Measurements from ENCODE around the gene MFN1.
"Not testable (repeated sequence)": the region's sequence is repeated elsewhere in the genome, so short reads cannot be mapped to it uniquely, and the experiment has no call there.

Gene MFN1

DNA sequence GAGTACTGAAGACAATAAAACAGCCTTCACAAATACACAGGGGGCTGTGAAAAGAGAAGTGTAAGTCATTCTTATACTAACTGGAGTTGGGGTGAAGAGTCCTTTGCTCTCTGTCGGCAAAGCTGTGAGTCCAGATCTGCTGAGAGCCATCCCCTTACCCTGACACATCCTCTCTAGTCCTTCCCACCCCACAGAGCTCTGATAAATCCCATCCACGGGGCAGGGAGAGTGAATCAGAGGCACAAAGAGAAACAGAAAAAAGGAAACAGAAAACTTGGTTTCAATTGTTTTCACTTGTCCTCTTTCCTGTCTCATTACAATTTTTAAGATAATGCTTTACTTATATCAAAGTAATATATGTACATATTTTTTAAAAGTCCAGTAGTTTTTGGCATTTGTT, 42.9 kb upstream of the MFN1 start:
- no peak for DNase-seq (ENCODE audit: low read depth in 1 of 2, low spot score in 1 of 2)
- TF ChIP-seq, protein P1, sequence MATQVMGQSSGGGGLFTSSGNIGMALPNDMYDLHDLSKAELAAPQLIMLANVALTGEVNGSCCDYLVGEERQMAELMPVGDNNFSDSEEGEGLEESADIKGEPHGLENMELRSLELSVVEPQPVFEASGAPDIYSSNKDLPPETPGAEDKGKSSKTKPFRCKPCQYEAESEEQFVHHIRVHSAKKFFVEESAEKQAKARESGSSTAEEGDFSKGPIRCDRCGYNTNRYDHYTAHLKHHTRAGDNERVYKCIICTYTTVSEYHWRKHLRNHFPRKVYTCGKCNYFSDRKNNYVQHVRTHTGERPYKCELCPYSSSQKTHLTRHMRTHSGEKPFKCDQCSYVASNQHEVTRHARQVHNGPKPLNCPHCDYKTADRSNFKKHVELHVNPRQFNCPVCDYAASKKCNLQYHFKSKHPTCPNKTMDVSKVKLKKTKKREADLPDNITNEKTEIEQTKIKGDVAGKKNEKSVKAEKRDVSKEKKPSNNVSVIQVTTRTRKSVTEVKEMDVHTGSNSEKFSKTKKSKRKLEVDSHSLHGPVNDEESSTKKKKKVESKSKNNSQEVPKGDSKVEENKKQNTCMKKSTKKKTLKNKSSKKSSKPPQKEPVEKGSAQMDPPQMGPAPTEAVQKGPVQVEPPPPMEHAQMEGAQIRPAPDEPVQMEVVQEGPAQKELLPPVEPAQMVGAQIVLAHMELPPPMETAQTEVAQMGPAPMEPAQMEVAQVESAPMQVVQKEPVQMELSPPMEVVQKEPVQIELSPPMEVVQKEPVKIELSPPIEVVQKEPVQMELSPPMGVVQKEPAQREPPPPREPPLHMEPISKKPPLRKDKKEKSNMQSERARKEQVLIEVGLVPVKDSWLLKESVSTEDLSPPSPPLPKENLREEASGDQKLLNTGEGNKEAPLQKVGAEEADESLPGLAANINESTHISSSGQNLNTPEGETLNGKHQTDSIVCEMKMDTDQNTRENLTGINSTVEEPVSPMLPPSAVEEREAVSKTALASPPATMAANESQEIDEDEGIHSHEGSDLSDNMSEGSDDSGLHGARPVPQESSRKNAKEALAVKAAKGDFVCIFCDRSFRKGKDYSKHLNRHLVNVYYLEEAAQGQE (IDR thresholded peaks at IDR 0.05; ENCODE audit: insufficient replicate concordance, low read depth): no peak
- TF ChIP-seq GABPA (IDR thresholded peaks at IDR 0.05; ENCODE audit: low read depth): no peak
- TF ChIP-seq SPI1 (IDR thresholded peaks at IDR 0.05; ENCODE audit: borderline replicate concordance, low read depth): no peak
- no peak for TF ChIP-seq CTCF (IDR thresholded peaks at IDR 0.05; ENCODE audit: insufficient read depth, low read length)
- TF ChIP-seq POLR2AphosphoS5 (IDR thresholded peaks at IDR 0.05; ENCODE audit: low read depth): no peak
- H3K27ac ChIP-seq (replicated peaks): no peak overlapping the region
- no peak overlapping the region for H3K4me3 ChIP-seq (replicated peaks; ENCODE audit: insufficient read depth, low read length)
- no peaks in the 10 kb centered on the region for H3K27me3 ChIP-seq (ENCODE audit: insufficient read depth, poor library complexity, severe bottlenecking)

DNA sequence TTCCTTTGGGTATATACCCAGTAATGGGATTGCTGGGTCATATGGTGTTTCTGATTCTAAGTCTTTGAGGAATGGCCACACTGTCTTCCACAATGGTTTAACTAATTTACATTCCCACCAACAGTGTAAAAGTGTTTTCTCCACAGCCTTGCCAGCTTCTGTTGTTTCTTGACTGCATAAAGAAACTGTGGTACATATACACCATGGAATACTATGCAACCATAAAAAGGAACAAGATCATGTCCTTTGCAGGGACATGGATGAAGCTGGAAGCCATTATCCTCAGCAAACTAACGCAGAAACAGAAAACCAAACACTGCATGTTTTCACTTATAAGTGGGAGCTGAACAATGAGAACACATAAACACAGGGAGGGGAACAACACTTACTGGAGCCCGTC, 40.1 kb upstream of the MFN1 start:
- not testable (repeated sequence) for H3K27me3 ChIP-seq (ENCODE audit: insufficient read depth, poor library complexity, severe bottlenecking); H3K27ac ChIP-seq (replicated peaks); H3K4me3 ChIP-seq (replicated peaks; ENCODE audit: insufficient read depth, low read length); DNase-seq (ENCODE audit: low read depth in 1 of 2, low spot score in 1 of 2)

DNA sequence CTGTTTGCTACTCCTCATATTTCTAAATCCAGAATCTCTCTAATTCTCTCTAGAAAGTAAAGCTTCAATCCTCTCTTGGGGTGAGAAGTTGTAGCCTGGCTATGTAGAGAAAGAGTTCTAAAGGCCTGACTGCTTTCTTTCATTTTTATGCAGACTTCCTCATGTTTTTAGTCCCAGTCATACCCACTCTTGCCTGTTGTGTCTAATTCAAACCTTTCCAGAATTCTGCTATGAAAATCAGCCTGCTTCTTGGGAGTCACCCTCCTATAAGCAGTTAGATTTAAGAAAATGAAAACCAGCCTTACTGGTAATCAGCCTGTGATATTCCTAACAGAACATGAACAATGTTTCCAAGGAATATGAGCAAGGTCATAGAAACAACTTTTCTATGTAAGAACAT, 39.5 kb upstream of the MFN1 start:
- DNase-seq (ENCODE audit: low read depth in 1 of 2, low spot score in 1 of 2): no peak
- TF ChIP-seq POLR2AphosphoS5 (IDR thresholded peaks at IDR 0.05; ENCODE audit: low read depth) (no peak), CTCF (IDR thresholded peaks at IDR 0.05; ENCODE audit: insufficient read depth, low read length) (no peak), GABPA (IDR thresholded peaks at IDR 0.05; ENCODE audit: low read depth) (no peak), SPI1 (IDR thresholded peaks at IDR 0.05; ENCODE audit: borderline replicate concordance, low read depth) (no peak)
- TF ChIP-seq, protein P1 (IDR thresholded peaks at IDR 0.05; ENCODE audit: insufficient replicate concordance, low read depth): no peak
- Histone ChIP-seq H3K27me3 (ENCODE audit: insufficient read depth, poor library complexity, severe bottlenecking) (no peaks in the 10 kb centered on the region), H3K27ac (replicated peaks) (no peak overlapping the region), H3K4me3 (replicated peaks; ENCODE audit: insufficient read depth, low read length) (no peak overlapping the region)

GRCh38 chr3:179309225-179310078, 38.1 kb upstream of the MFN1 start:
- TF ChIP-seq GABPA (IDR thresholded peaks at IDR 0.05; ENCODE audit: low read depth): no peak
- TF ChIP-seq, protein P1 (IDR thresholded peaks at IDR 0.05; ENCODE audit: insufficient replicate concordance, low read depth): no peak
- TF ChIP-seq POLR2AphosphoS5 (IDR thresholded peaks at IDR 0.05; ENCODE audit: low read depth): no peak
- no peak for TF ChIP-seq SPI1 (IDR thresholded peaks at IDR 0.05; ENCODE audit: borderline replicate concordance, low read depth)
- no peak for TF ChIP-seq CTCF (IDR thresholded peaks at IDR 0.05; ENCODE audit: insufficient read depth, low read length)
- DNase-seq (ENCODE audit: low read depth in 1 of 2, low spot score in 1 of 2): no peak
- Histone ChIP-seq H3K27me3 (ENCODE audit: insufficient read depth, poor library complexity, severe bottlenecking) (no peaks in the 10 kb centered on the region), H3K27ac (replicated peaks) (no peak overlapping the region), H3K4me3 (replicated peaks; ENCODE audit: insufficient read depth, low read length) (no peak overlapping the region)
